Breast epithelium (tissue), 4 donors: Measurements from ENCODE around the gene RAD51D. TPM values are rescaled to one million over a fixed set of nuclear protein-coding genes. Genes with fewer than 3 reads are reported as not detected.
A peak's percentile ranks its signal among the peaks of the same experiment; 100 is the strongest.

Source experiments
- DNase-seq, 2 donors: peaks; one replicate each; pipeline ENCODE4 v3.0.0-alpha.2; 2019; ENCODE audit warnings: low spot score in 2 of 2
- H3K27ac ChIP-seq, 2 donors: fragments of 200-600 bp; sonication (generic) in 1 of 2; one replicate each; pipeline ENCODE4 v1.5.1; 2016 to 2019; ENCODE audit warnings: mild to moderate bottlenecking in 1 of 2
- H3K27me3 ChIP-seq, 2 donors: fragments of 200-600 bp; sonication (generic) in 1 of 2; one replicate each; pipeline versions ENCODE4 v1.5.1 to v1.6.0; 2017 to 2019; ENCODE audit warnings: control low read depth in 1 of 2, mild to moderate bottlenecking in 1 of 2
- H3K36me3 ChIP-seq: fragments of 200-600 bp; one replicate; pipeline ENCODE4 v1.5.1; 2019
- H3K4me1 ChIP-seq, 2 donors: fragments of 200-600 bp; sonication (generic); one replicate each; pipeline ENCODE4 v1.5.1; 2016 to 2019; ENCODE audit warnings: control low read depth in 1 of 2
- H3K4me3 ChIP-seq, 3 donors: fragments of 200-600 bp; sonication (generic); 1 replicate in 2 of 3; 2 replicates in 1 of 3; pipeline ENCODE4 v1.5.1; 2016 to 2019; ENCODE audit warnings: mild to moderate bottlenecking in 3 of 3, moderate library complexity in 2 of 3
- H3K9me3 ChIP-seq, 2 donors: fragments of 200-600 bp; sonication (generic) in 1 of 2; one replicate each; pipeline ENCODE4 v1.5.1; 2016 to 2019; ENCODE audit warnings: control low read depth in 1 of 2
- CTCF ChIP-seq, 3 donors: fragments of 450-650 bp; IDR thresholded peaks; one replicate each; pipeline ENCODE4 v1.5.1; 2016 to 2017; ENCODE audit warnings: antibody characterized with exemption in 3 of 3, mild to moderate bottlenecking in 3 of 3, moderate library complexity in 3 of 3
- POLR2A ChIP-seq: fragments of 450-650 bp; IDR thresholded peaks from one replicate; pipeline ENCODE4 v1.6.1; 2016; ENCODE audit warnings: antibody characterized with exemption, mild to moderate bottlenecking, moderate library complexity
- POLR2AphosphoS5 ChIP-seq, 3 donors: sonication (generic); formaldehyde crosslinking; IDR thresholded peaks; one replicate each; pipeline ENCODE4 v1.6.1; 2017; ENCODE audit warnings: antibody characterized with exemption in 3 of 3
- intact Hi-C: fragments of 100-400 bp; cut with DNase I; formaldehyde crosslinking; loops from one replicate; pipeline ENCODE4 v1.15.1; 2023; ENCODE audit warnings: low total_unique reads
- total RNA-seq, 3 donors: library from RNA; depleted of rRNA; stranded (reverse); fragments of >200 nt; gene quantifications; one replicate each; pipeline ENCODE4 v1.1.0, GENCODE V29; 2016

Gene RAD51D
- total RNA-seq, 3 donors from 2014 or later, result 7.9 to 12.6 (median 10.5) TPM

DNA sequence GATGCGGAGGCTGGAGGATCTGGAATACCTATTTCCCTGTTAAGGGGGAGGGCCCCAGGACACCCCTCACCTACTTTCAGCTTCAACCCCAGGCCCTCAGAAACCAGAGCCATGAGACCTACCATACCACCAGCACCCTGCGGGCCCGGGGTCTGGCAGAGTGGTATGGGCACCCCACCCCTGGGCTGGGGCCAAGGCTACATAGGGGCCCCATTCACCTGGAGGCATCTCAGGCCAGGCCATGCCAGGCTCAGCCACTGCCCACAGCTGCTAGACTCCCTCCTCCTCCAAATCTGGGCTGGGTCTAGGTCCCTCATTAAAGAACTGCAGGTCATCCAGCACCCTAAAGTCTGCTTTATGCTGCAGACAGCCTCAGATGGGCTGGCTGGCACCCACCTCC, 10.7 kb upstream of the RAD51D start:
- no peaks in the 10 kb centered on the region for H3K27me3 ChIP-seq
- no peaks in the 10 kb centered on the region for H3K9me3 ChIP-seq
- no peaks in the 10 kb centered on the region for H3K36me3 ChIP-seq
- DNase-seq, result no peak
- intact Hi-C loops, result no loop called here
- TF ChIP-seq POLR2AphosphoS5 (IDR thresholded peaks at IDR 0.05) (no peak), POLR2A (no peak), CTCF (IDR thresholded peaks at IDR 0.05) (no peak)
- no peak overlapping the region for H3K27ac ChIP-seq
- no peaks in the 10 kb centered on the region for H3K4me1 ChIP-seq
- H3K4me3 ChIP-seq, result no peak overlapping the region

DNA sequence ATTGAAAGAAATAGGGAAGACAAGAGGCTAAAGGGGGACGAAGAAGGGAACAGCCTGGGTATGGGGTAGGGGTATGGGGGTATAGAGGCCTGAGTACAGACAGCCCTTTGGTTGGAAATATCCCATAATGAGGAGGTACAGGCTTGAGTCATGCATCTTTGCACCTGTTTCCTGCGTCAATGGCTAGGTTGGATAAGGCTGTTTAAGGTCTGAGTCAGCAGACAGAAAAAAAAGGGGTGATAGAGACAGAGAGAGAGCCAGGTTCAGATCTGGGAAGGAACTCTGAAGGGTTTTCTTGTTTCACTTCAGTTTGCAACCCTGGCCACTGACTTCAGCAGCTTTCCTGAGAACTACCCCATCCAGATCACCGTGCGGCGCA, 10.3 kb upstream of the RAD51D start:
- Histone ChIP-seq H3K4me1 (no peaks in the 10 kb centered on the region), H3K36me3 (no peaks in the 10 kb centered on the region), H3K27me3 (no peaks in the 10 kb centered on the region), H3K27ac (no peak overlapping the region), H3K4me3 (no peak overlapping the region), H3K9me3 (no peaks in the 10 kb centered on the region)
- intact Hi-C loops, result no loop called here
- TF ChIP-seq POLR2A (no peak), CTCF (IDR thresholded peaks at IDR 0.05) (no peak), POLR2AphosphoS5 (IDR thresholded peaks at IDR 0.05) (no peak)
- no peak for DNase-seq

DNA sequence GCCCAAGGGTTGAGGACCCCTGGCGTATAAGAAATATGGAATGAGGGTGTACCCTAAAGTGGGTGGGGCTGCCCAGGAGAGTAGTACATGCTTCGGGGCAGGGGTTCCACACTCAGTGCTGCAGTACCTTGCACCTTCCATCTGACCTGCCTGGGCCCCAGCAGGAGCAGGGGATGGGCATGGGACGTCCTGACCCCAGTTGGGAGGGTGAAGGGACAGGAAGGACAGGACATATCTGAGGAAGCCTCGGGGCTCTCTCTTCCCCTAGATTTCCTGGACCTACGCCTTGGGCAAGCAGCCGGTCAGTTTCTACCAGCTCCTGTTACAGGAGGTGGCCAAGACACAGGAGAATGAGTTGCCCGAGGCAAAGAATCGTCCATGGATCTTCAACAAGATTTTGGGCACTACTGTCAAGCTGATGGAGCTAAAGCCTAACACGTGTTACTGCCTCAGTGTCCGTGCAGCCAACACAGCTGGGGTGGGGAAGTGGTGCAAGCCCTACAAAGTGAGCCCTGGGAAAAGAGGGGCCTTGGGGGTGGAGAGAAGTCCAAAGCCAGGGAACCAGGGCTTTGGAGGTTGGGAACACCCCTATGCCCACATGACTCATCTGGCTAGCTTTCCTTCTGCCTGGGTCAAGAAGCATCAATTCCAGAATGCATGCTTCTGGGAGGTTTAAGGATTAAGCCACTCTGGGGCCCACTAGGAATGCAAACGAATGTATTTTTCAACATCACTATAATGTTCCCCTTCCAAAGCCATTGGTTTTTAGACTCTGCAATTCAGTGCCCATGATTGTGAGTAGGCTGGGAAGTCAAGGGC, 9.7 kb upstream of the RAD51D start:
- H3K36me3 ChIP-seq, result no peaks in the 10 kb centered on the region
- no peaks in the 10 kb centered on the region for H3K9me3 ChIP-seq
- H3K4me3 ChIP-seq, result no peak overlapping the region
- no peak for TF ChIP-seq CTCF (IDR thresholded peaks at IDR 0.05)
- no peak for TF ChIP-seq POLR2AphosphoS5 (IDR thresholded peaks at IDR 0.05)
- no peak for TF ChIP-seq POLR2A
- H3K27me3 ChIP-seq, result no peaks in the 10 kb centered on the region
- no peak overlapping the region for H3K27ac ChIP-seq
- no peak for DNase-seq
- H3K4me1 ChIP-seq, result no peaks in the 10 kb centered on the region
- intact Hi-C loops, result no loop called here

GRCh38 chr17:35127751-35128514, 8.3 kb upstream of the RAD51D start:
- no peak overlapping the region for H3K4me3 ChIP-seq
- H3K4me1 ChIP-seq, result no peaks in the 10 kb centered on the region
- no peaks in the 10 kb centered on the region for H3K9me3 ChIP-seq
- no peak for TF ChIP-seq POLR2AphosphoS5 (IDR thresholded peaks at IDR 0.05)
- no peak for TF ChIP-seq POLR2A
- TF ChIP-seq CTCF (IDR thresholded peaks at IDR 0.05), result no peak
- H3K27me3 ChIP-seq, result no peaks in the 10 kb centered on the region
- no peak for DNase-seq
- H3K27ac ChIP-seq, result peak overlapping the region in 1 of 2 donors; percentile 32
- no peaks in the 10 kb centered on the region for H3K36me3 ChIP-seq
- intact Hi-C loops, result no loop called here

- TF ChIP-seq POLR2A (no peak), POLR2AphosphoS5 (IDR thresholded peaks at IDR 0.05) (no peak), CTCF (IDR thresholded peaks at IDR 0.05) (no peak)
- H3K9me3 ChIP-seq, result no peaks in the 10 kb centered on the region
- H3K27me3 ChIP-seq, result no peaks in the 10 kb centered on the region
- H3K4me1 ChIP-seq, result no peaks in the 10 kb centered on the region
- intact Hi-C loops, result no loop called here
- no peak for DNase-seq
- H3K4me3 ChIP-seq, result no peak within 1 kb of the TSS
- no peaks in the 10 kb centered on the region for H3K36me3 ChIP-seq
- no peak within 1 kb of the TSS for H3K27ac ChIP-seq
Observed at GRCh38 chr17:35121315-35121714, 1.7 kb upstream of the RAD51D start, which contains the start of gene FNDC8. Gene FNDC8 (plus strand): TSS chr17:35121615. CDS start chr17:35121694, 79 bp downstream.
